NCI-H1048 (cell line): ENCODE measurements around the gene USP24.

Source experiments
- DNase-seq: peaks from one replicate; lab custom pipeline; 2025; lab: John Stamatoyannopoulos, UW

Gene USP24, protein sequence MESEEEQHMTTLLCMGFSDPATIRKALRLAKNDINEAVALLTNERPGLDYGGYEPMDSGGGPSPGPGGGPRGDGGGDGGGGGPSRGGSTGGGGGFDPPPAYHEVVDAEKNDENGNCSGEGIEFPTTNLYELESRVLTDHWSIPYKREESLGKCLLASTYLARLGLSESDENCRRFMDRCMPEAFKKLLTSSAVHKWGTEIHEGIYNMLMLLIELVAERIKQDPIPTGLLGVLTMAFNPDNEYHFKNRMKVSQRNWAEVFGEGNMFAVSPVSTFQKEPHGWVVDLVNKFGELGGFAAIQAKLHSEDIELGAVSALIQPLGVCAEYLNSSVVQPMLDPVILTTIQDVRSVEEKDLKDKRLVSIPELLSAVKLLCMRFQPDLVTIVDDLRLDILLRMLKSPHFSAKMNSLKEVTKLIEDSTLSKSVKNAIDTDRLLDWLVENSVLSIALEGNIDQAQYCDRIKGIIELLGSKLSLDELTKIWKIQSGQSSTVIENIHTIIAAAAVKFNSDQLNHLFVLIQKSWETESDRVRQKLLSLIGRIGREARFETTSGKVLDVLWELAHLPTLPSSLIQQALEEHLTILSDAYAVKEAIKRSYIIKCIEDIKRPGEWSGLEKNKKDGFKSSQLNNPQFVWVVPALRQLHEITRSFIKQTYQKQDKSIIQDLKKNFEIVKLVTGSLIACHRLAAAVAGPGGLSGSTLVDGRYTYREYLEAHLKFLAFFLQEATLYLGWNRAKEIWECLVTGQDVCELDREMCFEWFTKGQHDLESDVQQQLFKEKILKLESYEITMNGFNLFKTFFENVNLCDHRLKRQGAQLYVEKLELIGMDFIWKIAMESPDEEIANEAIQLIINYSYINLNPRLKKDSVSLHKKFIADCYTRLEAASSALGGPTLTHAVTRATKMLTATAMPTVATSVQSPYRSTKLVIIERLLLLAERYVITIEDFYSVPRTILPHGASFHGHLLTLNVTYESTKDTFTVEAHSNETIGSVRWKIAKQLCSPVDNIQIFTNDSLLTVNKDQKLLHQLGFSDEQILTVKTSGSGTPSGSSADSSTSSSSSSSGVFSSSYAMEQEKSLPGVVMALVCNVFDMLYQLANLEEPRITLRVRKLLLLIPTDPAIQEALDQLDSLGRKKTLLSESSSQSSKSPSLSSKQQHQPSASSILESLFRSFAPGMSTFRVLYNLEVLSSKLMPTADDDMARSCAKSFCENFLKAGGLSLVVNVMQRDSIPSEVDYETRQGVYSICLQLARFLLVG (N-terminal part only)

DNA sequence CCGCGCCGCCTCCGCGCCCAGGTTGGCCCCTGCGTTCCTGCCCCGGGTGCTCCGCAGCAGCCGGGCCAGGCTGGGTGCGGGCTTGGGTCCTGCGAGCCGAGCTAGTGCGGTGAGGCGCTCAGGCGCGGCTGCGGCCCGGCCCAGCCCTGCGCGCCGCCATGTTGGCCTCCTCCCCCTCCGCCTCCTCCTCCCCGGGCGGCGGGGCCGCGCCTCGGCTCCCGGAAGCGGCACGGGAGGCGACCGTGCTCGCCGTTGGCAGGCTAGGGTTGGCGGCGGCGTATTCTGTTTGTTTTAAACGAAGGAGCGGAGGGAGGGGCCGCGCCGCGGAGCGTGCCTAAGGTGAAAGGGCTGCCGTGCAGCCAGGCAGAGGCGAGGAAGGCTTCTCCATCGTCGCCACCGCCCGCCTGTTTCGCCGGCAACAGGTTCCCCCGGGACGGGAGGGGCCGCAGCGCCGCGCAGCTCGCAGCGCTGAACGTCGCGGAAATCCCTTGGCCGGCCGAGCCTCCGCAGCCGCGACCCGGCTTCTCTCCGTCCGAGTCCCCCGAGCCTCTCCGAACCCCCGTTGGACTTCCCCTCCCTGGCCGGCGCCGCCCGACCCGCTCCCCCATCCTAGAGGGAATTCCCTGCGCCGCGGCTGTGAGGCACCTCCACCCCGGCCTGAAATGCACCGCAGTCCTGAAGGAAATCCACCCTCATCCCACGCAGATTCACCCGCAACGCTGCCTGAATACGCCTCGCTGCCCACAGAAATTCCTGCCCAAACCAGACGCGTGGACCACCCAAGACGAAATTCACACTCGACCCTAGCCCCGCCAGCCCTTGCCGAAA is at the start of gene USP24:
Gene USP24, minus strand, starts transcription at position 171 of the 828 bp plus-strand sequence. CDS start 251 bp downstream, outside the sequence.
- peak; percentile 23 for DNase-seq

DNA sequence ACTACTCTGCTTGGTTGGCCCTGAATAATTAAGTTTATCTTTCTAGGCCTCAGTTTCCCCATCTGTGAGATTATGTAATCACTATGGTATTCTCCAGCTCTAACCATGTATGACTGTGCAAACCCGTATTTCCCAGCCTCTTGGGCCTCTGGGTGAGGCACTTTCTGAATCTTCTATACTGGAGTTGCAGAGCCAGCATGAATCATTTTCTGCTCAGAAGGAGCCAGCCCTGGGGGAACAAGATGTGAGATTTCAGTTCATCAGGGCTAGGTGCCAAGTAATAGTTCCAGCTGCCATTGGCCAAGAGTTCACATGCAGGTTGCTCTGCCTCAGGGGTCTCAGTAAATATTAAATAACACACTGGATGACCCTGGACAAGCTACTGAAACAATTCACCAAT is 47.7 kb upstream of the USP24 start:
- no peak for DNase-seq

DNA sequence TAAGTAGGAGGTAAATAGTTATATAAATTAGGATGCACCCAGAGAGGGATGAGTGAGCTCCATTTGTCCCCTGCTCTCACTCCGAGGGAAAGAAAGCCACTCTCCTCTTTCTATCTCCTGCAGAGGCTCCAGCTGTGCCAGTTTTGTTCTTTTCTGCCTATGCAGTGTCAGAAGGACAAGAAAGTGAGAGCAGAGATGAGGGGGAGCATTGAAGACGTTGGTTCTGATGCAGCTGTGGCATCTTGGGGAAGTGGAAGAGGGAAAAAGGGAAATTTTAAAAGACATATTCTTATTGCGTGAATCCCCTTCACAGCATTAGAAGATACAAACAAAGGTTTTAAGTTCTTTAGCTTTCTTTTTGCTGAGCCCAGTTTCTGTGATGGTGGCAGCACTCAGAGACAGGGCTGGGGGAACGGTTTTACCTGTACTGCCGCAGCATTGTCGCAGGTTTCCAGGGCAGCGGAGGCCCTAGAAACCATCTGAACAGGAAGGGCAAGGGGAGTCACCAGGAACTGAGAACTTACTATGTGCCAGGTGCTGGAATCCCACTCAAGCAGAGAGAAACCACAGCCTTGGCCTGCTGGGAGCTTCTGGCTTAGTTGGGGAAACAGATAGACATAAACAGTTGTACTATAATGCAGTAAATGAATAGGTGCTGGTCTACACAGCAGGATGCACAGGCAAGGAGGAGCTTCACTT is 44.9 kb upstream of the USP24 start:
- DNase-seq: no peak

DNA sequence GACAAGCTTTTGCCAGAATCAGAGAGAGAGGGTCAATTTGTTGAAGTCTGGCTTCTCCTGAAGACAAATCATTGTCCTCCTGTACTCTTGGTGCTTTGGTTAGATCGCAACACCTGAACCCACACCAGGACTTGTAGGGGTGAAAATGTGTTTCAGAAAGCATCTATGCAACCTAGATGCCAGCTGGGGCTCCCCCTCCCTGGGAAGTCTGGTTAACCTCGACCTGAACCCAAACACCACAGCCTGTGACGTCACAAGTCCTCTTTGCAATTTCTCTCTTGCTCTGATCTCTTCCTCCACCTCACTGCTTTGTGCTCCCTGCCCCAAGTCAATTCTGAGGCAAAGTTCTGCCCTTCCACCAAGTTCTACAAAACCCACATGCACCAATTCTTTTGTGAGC is 42.8 kb upstream of the USP24 start:
- DNase-seq: no peak

DNA sequence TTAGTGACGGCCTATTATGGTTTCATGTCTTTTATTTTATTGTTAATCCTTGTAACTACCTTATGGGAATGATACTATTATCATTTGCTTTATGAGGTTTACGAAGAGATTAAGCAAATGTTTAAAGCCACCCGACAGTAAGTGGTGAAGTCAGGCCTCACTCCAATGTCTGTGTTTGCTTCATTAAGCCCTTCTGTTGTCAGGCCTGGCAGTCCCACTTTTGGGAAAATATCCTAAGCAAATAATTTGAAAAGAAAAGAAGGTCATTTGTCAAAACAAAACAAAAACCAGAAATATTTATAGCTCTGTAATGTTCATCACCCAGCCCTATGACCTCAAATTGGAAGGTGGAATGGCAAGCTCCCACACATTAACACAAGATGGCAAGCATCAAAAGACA is 40.7 kb upstream of the USP24 start:
- no peak for DNase-seq

DNA sequence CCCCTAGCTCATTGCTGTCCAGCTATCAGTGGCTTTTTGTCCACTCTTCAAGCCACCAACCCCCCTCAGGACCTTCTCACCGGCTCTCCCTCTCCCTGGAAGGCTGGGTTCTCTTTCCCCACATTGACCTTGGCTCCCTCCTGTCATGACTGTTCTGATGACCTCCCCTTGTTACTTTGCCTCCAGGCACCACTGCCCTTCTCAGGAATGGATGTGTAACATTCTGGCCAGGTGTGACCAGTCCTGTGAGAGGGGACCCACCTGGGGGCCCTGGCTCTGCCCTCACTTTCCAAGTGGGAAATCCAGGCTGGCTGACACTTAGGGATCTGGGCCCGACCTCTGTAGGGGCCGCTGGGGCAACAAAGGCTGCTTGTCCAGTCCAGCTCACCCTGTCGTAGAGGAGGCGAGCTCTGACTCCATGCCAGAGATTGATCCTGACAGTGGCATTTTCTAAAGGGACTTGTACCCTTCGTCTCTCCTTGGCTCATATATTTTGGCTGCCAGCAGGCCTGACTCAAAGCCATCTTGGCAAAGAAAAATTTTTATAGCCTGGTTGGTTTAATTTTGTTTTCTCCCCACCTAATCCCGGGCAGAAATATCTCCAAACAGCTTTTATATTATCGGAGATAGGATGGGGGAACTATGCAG is 37.9 kb upstream of the USP24 start:
- DNase-seq: no peak

DNA sequence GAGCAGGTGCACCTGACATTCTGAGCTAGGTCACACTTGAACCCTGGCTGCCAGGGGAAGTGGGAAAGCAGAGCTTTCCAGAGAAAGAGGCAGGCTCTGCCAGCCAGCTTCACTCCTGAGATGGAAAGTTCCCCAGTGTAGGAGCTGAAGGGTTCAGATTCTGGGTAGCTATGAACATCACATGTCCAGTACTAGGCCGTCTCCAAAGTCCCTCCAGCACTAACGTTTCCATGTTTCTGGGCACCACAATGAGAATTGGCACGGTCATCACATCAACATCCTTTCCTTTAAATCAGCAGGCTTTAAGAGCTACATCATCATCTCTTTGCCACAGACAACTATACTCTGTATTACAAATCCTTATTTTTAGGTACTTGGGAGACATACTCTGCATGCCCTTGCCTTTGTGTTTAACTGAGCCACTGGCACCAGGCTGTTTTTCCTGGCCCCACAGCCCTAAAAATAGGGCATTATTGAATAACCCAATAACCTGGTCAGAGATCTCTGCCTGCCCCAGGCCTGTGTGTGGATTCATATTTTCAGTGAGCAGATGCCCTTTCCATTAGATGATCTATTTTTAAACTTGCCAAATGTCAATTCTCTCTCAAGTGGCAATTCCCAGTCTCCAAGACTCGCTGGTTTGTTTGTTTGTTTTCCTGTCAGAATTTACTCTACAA is 35.4 kb upstream of the USP24 start:
- DNase-seq: no peak

DNA sequence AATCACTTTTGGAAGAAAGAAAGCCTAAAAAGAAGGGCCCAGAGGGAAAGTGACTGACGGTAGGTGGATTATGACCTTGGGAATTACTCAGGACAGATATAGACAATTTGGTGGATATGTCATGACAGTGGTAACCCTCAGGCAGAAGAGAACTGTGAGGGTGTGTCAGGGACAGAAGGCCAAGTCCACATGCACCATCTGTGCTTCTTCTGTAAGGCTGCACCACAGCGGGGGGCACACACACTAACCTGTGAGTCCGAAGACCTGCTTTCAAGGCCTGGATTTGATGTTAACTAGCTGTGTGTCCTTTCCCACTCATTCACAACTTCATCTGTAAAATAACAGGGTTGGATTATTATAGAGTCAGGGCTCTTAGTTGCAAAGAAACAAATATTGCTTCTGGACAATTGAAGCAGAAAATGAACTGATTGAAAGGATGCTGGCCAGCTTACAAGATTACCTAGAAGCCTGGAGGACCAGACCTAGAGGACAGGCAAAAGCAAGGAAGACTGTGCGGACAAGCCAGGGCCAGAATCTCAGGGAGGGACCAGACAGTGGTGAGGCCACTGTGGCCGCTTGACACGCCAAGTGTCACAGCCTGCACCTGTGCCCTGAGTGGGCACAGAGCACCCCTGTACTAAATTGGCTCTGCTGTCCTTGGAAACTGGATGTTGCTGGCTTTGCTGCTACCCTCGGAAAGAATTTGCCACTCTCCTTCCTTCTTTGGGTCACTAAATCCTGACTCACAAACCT is 34.7 kb upstream of the USP24 start:
- DNase-seq: no peak

DNA sequence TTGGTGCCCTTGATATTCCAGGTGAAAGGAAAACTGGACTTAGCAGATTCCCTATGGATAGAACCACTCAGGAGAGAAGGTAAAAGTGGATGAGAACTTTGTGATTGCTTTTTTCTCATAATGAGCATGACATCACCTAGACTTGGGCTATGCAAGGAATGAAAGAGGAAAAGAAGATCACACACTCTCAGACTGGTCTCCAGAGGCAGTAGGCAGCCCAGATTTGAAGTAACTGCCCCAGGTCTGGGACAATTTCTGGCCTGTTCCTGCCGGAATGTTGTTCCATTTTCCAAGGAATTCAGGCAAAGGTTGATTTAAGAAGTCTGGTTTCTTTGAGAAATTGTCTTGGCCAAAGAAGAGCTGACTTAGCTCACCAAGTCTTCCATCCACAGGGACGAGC is 31.7 kb upstream of the USP24 start:
- no peak for DNase-seq

DNA sequence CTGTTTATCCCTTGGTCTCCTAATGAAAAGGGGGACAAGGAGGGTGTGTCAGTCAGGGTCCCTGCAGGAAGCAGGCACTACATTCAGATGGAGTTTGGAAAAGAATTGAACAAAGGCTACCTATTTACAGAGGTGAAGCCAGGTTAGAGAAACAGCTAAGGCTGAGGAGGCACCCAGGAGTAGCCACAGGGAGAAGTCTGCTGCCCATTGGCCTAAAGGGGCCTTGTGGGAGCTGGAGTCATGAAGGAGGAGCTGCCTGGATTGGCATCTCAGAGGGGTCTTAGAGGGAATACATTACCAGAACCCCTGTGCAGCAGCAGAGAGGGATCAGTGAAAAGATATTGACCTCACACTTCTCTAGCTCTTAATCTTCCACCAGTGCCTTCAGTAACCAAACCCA is 31.2 kb upstream of the USP24 start:
- DNase-seq: no peak

DNA sequence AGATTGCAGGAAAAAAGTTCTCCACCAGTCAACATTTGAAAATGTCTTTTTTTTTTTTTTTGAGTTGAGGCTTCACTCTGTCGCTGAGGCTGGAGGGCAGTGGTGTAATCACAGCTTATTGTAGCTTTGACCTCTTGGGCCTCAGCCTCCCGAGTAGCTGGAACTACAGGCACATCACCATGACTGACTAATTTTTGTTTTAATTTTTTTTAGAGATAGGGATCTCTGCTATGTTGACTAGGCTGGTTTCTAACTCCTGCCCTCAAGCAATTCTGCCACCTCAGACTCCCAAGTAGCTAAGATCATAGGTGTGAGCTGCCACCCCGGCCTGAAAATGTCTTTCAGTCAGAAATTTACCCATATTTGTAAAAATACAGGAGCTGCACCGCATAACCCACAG is 30.6 kb upstream of the USP24 start:
- DNase-seq: no peak

DNA sequence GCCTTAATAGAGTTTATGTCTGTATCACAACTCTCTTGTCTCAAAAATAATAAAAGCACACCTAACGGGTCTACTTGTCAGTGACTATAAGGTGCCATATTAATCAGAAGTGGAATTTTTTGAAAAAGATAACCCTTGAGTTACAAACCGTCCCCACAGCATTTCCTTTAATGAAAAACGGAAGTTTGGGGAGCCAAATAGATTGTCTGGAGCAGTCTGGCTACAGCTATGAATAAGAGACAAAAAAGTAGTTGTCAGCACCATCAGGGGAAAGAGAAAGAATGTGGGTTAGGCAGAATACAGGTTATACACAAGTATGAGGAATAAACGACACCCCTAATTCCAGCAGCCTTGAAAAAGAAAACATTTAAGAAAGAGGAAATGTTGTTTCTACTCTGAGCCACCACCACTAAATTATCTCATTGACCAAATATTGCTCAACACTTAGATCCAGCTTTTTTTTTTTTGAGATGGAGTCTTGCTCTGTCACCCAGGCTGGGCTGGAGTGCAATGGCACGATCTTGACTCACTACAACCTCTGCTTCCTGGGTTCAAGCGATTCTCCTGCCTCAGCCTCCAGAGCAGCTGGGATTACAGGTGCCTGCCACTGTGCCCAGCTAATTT is 29.4 kb upstream of the USP24 start:
- no peak for DNase-seq

DNA sequence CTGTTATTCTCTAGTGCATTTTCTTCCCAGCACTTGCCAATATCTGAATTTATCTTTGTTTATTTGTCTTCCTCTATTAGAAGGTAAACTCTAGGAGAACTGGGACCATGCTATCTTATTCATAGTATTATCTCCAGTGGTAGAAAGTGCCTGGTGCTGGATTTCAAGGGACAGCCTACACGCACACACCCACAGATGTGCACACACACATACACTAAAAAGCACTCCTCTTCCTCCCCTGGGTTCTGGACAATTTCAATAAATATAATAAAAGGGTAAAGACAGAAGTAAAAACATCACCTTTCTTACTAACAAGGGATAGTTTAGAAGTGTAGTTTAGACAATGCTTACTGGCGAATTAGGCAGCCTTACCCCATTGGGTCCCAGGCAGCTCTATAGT is 28.5 kb upstream of the USP24 start:
- no peak for DNase-seq

DNA sequence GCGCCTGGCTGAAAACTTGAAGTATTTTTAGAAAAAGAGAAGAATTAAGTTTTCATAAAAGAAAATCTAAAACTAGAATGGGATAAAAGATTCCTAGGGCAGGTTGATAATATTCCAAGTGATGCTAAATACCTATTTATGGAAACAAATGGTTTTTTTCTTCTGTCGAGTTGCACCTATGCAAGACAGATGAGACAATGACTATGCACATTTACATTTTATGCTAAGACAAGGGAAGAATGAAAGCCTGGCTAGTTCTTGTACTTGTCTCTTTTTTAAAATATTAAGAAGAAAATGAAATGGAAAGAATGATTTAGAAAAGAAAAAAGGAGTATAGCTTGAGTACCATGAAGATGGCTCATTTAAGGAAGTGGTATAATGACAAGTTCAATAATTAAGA is 24.4 kb upstream of the USP24 start:
- no peak for DNase-seq

DNA sequence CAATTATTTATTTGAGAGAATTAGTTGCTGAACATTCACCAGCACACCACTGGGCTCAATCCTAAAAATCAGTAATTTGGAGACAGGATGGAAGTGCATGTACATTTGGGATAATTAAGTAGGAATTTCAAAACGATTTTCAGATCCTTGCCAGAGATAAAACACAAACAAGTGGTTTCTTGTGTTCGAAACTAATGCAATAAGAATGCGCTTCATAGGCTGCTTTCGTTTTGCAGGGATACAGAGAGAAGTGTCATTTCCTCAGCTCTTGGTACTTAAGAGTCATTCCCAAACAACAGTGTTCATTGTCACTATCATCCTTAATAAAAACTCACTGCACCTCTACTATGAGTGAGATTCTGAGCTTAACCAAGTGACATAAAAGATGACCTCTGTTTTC is 20.6 kb upstream of the USP24 start:
- no peak for DNase-seq

DNA sequence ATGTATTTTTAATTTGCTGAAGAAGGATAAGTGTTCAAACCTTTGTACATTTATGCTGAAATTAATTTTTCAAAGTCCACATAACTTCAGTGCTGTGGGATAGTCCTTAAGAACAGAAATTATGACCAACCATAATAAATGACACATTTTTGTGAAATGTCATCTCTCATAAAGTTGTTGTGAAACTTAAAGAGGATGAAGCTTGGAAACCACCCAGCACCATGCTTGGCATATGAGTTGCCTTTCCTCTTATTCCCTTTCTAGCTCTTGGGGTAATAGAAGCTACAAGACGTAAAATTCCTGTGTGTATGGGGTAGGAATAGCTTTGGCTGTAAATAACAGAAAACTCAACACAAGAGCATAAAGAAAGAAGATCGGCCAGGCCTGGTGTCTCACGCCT is 18.9 kb upstream of the USP24 start:
- DNase-seq: no peak

DNA sequence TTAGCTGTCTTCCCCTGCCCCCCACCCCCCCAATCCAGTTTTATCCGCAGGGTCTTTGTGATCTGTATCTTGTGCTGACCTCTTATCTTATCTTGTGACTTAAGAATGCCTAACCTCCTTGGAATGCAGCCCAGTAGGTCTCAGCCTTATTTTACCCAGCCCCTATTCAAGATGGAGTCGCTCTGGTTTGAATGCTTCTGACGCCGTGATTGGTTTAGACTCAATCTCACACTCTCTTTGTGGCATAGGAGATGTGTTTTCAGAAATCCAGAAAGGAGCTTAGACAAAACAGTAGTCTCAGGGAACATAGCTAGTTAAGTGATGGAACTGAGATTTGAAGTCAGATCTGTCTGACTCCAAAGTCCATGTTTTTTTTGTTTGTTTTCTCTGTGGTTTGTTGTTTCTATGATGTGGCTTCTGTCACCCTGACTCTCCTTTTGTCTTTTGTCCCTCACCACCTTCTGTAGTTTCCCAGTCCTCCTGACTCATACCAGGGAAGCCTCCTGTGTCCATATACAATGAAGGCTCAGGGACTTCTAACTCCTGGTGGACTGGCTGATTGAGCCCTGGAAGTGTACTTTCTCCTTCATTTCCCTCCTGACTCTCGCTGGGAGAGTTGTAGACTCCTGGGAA is 18.1 kb upstream of the USP24 start:
- no peak for DNase-seq
